GM18505 (cell line): Measurements from ENCODE around the gene PMVK.
"Not testable (repeated sequence)": the region's sequence is repeated elsewhere in the genome, so short reads cannot be mapped to it uniquely, and the experiment has no call there.

Experiments
- ATAC-seq: cut with Tn5 transposase; IDR thresholded peaks from one replicate; pipeline ENCODE4 v1.9.1; 2021; ENCODE audit not compliant: unreplicated experiment
- POLR2A ChIP-seq: IDR thresholded peaks from 4 replicates; pipeline ENCODE4 v1.6.1; 2011; ENCODE audit warnings: borderline replicate concordance; ENCODE audit not compliant: insufficient read depth, insufficient read length; ENCODE audit errors: extremely low read depth

The PMVK gene

GRCh38 chr1:154936555-154937084 is at the start of gene PMVK:
PMVK (minus strand) TSS chr1:154936719; CDS start chr1:154936685, 34 bp downstream.
- peak; percentile 84 for TF ChIP-seq POLR2A
- peak; percentile 72 for ATAC-seq

- no peak for ATAC-seq
- no peak for TF ChIP-seq POLR2A
Measured at GRCh38 chr1:154983776-154984466, 47.4 kb upstream of the PMVK start.

DNA sequence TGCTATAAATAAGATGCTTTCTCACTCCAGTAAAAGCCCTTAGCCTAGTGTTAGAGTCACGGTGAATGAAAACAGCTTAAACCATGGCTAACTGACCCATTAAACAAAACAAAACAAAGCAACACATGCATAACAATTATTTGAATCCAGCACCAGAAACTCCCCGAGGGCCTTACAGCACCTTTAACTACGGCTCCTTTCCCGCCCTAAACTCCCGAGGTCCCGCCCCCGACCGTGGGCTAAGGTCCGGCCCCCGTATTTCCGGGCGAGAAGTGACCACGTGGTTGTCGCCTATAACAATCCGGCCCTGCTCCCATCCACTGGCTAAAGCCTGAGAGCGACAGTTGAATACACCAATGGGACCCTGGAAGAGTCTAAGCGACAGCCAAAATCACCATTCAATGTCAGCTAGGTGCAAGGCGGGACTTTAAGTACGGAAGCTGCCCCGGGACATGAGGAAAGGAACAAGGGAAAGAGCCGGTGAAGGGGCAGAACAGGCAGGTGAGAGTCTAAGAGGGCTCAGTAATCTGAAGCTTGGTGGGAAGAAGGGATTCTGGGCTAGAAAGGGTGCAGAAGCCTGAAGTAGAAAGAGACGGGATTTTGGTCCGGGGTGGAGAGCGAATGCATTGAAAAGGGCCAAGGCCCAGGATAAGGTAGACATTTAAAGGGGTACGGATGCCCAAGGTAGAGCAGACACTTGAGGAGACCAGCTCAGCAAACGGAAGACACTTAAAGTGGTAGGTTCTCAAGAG is 46.6 kb upstream of the PMVK start, which contains the start of gene FLAD1:
Gene FLAD1, plus strand, starts transcription at position 448 of the 752 bp plus-strand sequence. CDS start 351 bp downstream, outside the sequence.
- TF ChIP-seq POLR2A: peak; percentile 77
- peak; percentile 96 for ATAC-seq

DNA sequence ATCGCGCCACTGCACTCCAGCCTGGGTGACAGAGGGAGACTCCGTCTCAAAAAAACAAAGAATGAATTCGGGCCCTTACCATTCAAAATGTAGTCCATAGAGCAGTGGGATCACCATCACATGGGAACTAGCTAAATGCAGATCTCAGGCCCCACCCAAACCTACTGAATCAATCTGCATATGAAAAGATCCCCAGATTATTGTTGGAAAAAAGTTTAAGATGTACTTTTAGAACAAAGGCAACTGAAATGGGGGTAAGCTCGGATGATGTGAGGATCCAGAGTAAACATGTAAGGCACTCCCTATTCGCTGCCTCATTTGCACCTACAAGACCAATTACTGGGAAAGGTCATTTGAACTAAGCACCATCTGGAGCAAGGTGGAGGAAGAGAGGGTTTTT is 45.8 kb upstream of the PMVK start:
- TF ChIP-seq POLR2A: no peak
- no peak for ATAC-seq

DNA sequence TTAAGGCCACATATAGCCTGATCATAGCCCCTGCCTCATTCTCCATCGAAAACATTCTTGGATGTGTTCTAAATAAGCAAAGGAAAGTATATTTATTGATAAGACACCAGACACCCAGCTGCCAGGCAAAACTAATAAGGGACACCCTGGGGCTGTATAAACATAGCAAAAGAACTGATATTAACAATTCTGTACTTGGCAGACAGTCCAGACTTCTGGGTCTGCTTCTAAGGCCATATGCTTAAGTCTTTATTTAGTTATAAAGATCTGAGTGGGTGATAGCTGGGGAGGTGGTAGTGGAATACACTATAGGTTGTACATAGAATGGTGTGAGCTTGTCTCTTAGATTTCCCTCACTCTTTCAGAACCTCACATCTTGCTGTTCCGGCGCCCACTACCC is 41.8 kb upstream of the PMVK start:
- TF ChIP-seq POLR2A: no peak
- ATAC-seq: no peak

DNA sequence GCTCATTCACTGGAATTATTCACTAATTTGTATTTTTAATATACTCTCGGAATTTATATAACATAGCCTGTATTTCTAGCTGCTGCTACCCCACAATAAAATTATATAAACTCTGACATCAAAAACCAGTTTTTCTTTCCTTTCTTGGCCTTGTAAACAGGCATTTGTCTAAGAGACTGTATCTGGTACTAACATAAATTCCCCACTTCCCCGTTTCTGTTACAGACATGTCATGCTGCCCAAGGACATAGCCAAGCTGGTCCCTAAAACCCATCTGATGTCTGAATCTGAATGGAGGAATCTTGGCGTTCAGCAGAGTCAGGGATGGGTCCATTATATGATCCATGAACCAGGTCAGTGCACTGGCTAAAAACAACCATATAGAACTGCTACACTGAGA is 41.2 kb upstream of the PMVK start:
- ATAC-seq: not testable (repeated sequence)

- TF ChIP-seq POLR2A: no peak
Measured at GRCh38 chr1:154975409-154976059, 39.0 kb upstream of the PMVK start.

DNA sequence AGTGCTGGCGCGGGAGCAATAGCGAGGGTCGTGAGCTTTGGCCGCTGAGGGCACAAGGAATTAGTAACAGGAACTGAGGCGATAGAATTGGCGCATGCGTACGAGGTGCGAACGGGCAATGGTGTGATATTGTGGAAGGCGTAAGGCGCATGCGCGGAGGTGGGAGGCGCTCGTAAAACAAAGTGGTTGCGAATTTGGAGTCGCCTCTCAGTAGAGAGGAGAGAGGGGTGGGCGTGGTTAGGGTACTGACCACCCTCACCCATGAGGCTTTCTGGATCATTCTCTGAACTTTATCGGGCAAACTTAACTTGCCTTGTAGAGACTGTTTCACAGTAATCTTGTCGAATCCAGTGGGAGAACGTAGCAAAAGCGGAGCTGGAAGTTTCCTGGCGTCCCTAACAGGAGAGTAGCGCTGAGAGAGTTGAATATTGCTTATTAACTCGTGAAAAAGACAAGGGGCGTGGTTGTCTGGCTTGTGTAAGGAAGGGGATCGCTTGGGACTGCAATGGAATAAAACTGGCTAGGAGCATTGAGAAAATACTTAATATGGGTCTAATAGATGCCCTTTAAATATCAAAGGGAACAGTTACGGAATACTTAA is 38.4 kb upstream of the PMVK start:
- TF ChIP-seq POLR2A: peak; percentile 46
- ATAC-seq: peak; percentile 48

More at GRCh38 chr1:154975409-154976059, 39.0 kb upstream of the PMVK start:
- no peak for ATAC-seq

DNA sequence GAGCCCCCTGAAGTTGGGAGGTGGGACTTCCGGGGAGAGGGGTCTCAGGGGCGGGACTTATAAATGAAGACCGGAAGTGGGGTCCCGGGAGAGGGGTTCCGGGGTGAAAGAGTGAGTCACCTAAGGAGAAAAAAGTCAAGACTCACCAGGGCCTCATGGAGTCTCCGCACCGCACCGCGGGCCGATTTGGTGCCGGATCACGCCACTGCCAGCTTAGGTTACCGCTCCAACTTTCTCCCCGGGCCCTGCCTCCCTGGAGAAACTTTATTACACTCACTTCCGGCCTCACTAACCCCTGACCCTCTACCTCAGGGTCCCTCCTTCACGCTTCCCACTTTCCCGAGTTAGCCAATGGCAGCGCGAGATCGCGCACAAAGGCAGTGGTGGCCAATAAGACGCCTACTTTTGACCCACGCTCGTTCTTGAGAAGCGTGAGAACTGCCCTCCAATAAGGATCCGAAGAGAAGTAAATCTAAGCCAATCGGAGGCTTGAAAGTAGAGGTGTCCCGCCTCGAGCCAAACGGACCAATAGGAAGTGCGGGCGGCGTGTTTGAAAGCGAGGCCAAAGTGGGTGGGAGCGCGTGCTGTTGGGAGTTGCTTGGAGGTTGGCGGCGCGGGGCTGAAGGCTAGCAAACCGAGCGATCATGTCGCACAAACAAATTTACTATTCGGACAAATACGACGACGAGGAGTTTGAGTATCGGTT is 37.7 kb upstream of the PMVK start, which contains the start of gene CKS1B:
Gene CKS1B, plus strand, starts transcription at position 580 of the 706 bp plus-strand sequence. Its CDS starts 65 bp downstream, at position 645.
- peak; percentile 70 for ATAC-seq
- TF ChIP-seq POLR2A: peak; percentile 68

GRCh38 chr1:154973344-154974101 is 37.0 kb upstream of the PMVK start:
- TF ChIP-seq POLR2A: peak; percentile 43
- ATAC-seq: no peak

- no peak for ATAC-seq
- no peak for TF ChIP-seq POLR2A
Measured at GRCh38 chr1:154972517-154973343, 36.2 kb upstream of the PMVK start.
